22Rv1 (cell line): ENCODE data around the gene GREB1L.

ENCODE experiments used
- CTCF ChIP-seq: fragments of 450-650 bp; IDR thresholded peaks from 2 replicates; pipeline ENCODE4 v1.5.1; 2017; ENCODE audit warnings: mild to moderate bottlenecking
- ZFX ChIP-seq: fragments of 450-650 bp; IDR thresholded peaks from 2 replicates; pipeline ENCODE4 v1.6.1; 2017; ENCODE audit warnings: antibody characterized with exemption, borderline replicate concordance

- TF ChIP-seq CTCF (no peak), ZFX (no peak)
Observed at GRCh38 chr18:21336846-21337245, 94.8 kb downstream of the GREB1L start.
